Measurements from ENCODE around the gene C3orf20. TPM values are rescaled to one million over a fixed set of nuclear protein-coding genes. Genes with fewer than 3 reads are reported as not detected.

Gene C3orf20
- total RNA-seq, 4 donors from 2014 or later = 0.11 TPM; not detected in 3

DNA sequence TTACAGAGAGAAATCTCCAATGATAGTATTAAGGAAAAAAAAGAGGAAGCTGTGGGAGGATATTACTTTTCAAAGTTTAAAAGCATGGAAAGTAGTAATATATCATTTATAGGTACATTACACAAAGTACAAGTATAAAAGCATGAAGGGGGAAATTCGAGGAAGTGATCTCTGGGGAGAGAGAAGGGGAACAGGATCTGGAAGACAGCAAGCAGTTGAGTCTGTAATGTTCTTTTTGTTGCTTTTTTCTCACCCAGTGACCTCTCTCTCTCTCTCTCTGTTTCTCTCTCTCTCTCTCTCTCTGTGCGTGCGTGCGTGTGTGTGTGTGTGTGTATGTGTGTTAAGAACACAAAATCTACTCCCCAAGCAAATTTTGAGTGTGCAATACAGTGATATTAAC, 10.2 kb downstream of the C3orf20 start:
- WGBS = 61% methylated on average over 4 of the region's 4 CpGs
- H3K27me3 ChIP-seq = no peaks in the 10 kb centered on the region
- no peak for DNase-seq (ENCODE audit: extremely low spot score)
- H3K4me1 ChIP-seq = no peaks in the 10 kb centered on the region
- no peaks in the 10 kb centered on the region for H3K9me3 ChIP-seq
- no peak overlapping the region for H3K4me3 ChIP-seq
- intact Hi-C loops (cut with DNase I) = no loop called here
- H3K27ac ChIP-seq (replicated peaks in 1 of 4) = no peak overlapping the region
- H3K36me3 ChIP-seq = no peaks in the 10 kb centered on the region
- TF ChIP-seq POLR2A (IDR thresholded peaks at IDR 0.05; ENCODE audit: low read depth) = no peak
- TF ChIP-seq CTCF (IDR thresholded peaks at IDR 0.05) = no peak
- TF ChIP-seq POLR2AphosphoS5 (IDR thresholded peaks at IDR 0.05) = no peak
- no peak for TF ChIP-seq EP300 (IDR thresholded peaks at IDR 0.05)

DNA sequence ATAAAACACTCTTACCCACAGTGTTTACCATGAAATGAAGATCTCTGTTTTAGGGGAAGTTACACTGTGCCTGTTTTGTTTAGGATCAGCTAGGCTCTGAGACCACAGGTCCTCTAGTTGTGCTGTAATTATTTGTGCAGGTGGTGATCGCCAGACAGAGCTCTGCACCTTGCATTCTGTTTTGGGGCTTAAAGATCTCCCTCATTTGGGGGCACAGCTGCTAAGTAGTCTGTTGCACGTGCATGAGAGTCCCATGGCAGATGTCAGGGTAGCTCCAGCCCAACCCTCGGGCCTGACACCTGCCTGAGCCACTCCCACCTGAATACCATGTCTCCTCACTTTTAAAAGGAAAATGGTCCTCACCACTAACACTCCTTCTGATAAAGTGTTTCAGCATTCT, 12.4 kb downstream of the C3orf20 start:
- intact Hi-C loops (cut with DNase I) = no loop called here
- Histone ChIP-seq H3K27me3 (no peaks in the 10 kb centered on the region), H3K4me1 (no peaks in the 10 kb centered on the region), H3K9me3 (no peaks in the 10 kb centered on the region), H3K27ac (replicated peaks in 1 of 4) (no peak overlapping the region), H3K4me3 (no peak overlapping the region), H3K36me3 (no peaks in the 10 kb centered on the region)
- no peak for DNase-seq (ENCODE audit: extremely low spot score)
- TF ChIP-seq POLR2A (IDR thresholded peaks at IDR 0.05; ENCODE audit: low read depth) (no peak), CTCF (IDR thresholded peaks at IDR 0.05) (no peak), EP300 (IDR thresholded peaks at IDR 0.05) (no peak), POLR2AphosphoS5 (IDR thresholded peaks at IDR 0.05) (no peak)
- 79% methylated on average over 3 of the region's 3 CpGs for WGBS

DNA sequence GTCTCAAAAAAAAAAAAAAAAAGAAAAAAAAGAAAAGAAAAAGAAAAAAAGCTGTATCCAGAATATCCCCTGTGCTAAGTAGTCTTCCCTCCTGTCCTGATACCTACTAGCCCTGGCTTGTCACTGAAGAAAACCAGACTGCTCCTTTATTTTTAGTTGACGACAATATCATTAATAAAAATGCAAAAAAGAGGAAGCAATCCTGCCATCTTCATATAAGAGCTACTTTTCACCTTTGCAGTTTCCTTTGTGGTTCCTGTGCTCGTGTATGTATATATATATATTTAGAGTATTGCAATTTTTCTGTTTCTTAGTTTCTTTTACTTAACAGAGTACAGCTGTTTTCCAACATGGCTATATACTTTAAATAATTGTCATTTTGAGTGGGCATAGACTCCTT, 13.6 kb downstream of the C3orf20 start:
- TF ChIP-seq CTCF (IDR thresholded peaks at IDR 0.05) = no peak
- TF ChIP-seq EP300 (IDR thresholded peaks at IDR 0.05) = no peak
- H3K36me3 ChIP-seq = no peaks in the 10 kb centered on the region
- no peaks in the 10 kb centered on the region for H3K4me1 ChIP-seq
- no peak overlapping the region for H3K4me3 ChIP-seq
- no peaks in the 10 kb centered on the region for H3K9me3 ChIP-seq
- no peak overlapping the region for H3K27ac ChIP-seq (replicated peaks in 1 of 4)
- DNase-seq (ENCODE audit: extremely low spot score) = no peak
- no peaks in the 10 kb centered on the region for H3K27me3 ChIP-seq
- intact Hi-C loops (cut with DNase I) = no loop called here
- 65% methylated on average over 2 of the region's 2 CpGs for WGBS

DNA sequence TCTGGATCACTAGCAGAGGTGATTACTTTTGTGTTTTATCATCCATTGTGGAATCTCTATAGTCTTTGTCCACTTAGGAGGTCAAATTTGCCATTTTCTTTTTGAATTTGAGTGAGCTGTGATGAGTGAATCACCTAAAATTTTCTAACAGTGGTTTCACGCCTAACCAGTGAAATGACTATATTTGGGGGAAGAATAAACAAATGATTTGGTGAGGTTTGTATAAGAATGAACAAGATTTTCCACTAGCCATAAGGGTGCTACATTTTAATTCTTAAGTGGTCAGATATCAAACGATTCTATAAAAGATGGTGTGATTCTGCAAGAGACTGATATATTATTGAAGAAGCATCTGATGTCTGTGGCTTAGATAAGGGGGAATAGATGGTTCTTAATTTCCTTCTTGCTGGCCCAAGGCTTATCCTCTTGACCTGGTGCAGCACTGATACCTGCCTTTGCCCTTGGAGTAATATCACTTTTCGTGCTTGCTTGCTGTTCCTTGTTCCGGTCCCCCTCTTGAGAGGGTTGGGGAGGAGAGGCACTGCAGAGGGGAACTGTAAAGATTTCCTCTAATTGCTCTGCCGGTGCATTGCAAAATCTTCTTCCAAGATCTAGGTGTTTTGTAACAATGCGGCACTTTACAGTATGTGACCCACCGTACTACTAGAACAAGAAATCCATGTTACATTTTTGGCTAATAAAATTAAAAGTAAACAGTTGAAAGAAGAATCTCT, 14.5 kb downstream of the C3orf20 start:
- intact Hi-C loops (cut with DNase I) = no loop called here
- 74% methylated on average over 7 of the region's 7 CpGs for WGBS
- H3K27ac ChIP-seq (replicated peaks in 1 of 4) = no peak overlapping the region
- no peak for DNase-seq (ENCODE audit: extremely low spot score)
- no peaks in the 10 kb centered on the region for H3K9me3 ChIP-seq
- H3K4me1 ChIP-seq = no peaks in the 10 kb centered on the region
- TF ChIP-seq POLR2A (IDR thresholded peaks at IDR 0.05; ENCODE audit: low read depth) (no peak), EP300 (IDR thresholded peaks at IDR 0.05) (no peak), POLR2AphosphoS5 (IDR thresholded peaks at IDR 0.05) (no peak), CTCF (IDR thresholded peaks at IDR 0.05) (no peak)
- no peaks in the 10 kb centered on the region for H3K27me3 ChIP-seq
- H3K4me3 ChIP-seq = no peak overlapping the region
- H3K36me3 ChIP-seq = no peaks in the 10 kb centered on the region

- 77% methylated on average over 4 of the region's 4 CpGs for WGBS
Measured at GRCh38 chr3:14691239-14691638, 16.3 kb downstream of the C3orf20 start.

More at GRCh38 chr3:14691239-14691638, 16.3 kb downstream of the C3orf20 start:
- TF ChIP-seq EP300 (IDR thresholded peaks at IDR 0.05) (no peak), POLR2A (IDR thresholded peaks at IDR 0.05; ENCODE audit: low read depth) (no peak), CTCF (IDR thresholded peaks at IDR 0.05) (no peak), POLR2AphosphoS5 (IDR thresholded peaks at IDR 0.05) (no peak)
- no peak overlapping the region for H3K4me3 ChIP-seq
- H3K27me3 ChIP-seq = no peaks in the 10 kb centered on the region
- no peaks in the 10 kb centered on the region for H3K9me3 ChIP-seq
- H3K27ac ChIP-seq (replicated peaks in 1 of 4) = no peak overlapping the region
- no peaks in the 10 kb centered on the region for H3K36me3 ChIP-seq
- H3K4me1 ChIP-seq = no peaks in the 10 kb centered on the region
- no peak for DNase-seq (ENCODE audit: extremely low spot score)
- intact Hi-C loops (cut with DNase I) = no loop called here
